Muscle layer of duodenum (tissue), 2 donors: Measurements from ENCODE around the gene MAP7.

Experiments
- H3K27ac ChIP-seq: one replicate; pipeline ENCODE4 v1.7.0; 2013; ENCODE audit warnings: mild to moderate bottlenecking, low read length
- H3K27me3 ChIP-seq: one replicate; pipeline ENCODE4 v1.7.0; 2013; ENCODE audit warnings: low read depth, mild to moderate bottlenecking, control low read depth, low read length
- H3K36me3 ChIP-seq, 2 donors: one replicate each; pipeline ENCODE4 v1.7.0; 2013; ENCODE audit warnings: low read length in 2 of 2, control low read depth in 1 of 2, mild to moderate bottlenecking in 1 of 2; ENCODE audit not compliant: insufficient read depth in 2 of 2, control insufficient read depth in 1 of 2
- H3K4me1 ChIP-seq, 2 donors: one replicate each; pipeline ENCODE4 v1.7.0; 2013; ENCODE audit warnings: low read length in 2 of 2, mild to moderate bottlenecking in 2 of 2, control low read depth in 1 of 2, moderate library complexity in 1 of 2; ENCODE audit not compliant: insufficient read depth in 2 of 2, control insufficient read depth in 1 of 2
- H3K4me3 ChIP-seq, 2 donors: one replicate each; pipeline ENCODE4 v1.7.0; 2013; ENCODE audit warnings: low read length in 2 of 2, low read depth in 1 of 2, mild to moderate bottlenecking in 1 of 2
- H3K9me3 ChIP-seq, 2 donors: one replicate each; pipeline ENCODE4 v1.7.0; 2013; ENCODE audit warnings: low read length in 2 of 2, control low read depth in 1 of 2, mild to moderate bottlenecking in 1 of 2; ENCODE audit not compliant: control insufficient read depth in 1 of 2
- donor health status: healthy.

Gene MAP7

GRCh38 chr6:136517582-136517981, 32.6 kb downstream of the MAP7 start:
- Histone ChIP-seq H3K4me1 (no peaks in the 10 kb centered on the region), H3K36me3 (no peaks in the 10 kb centered on the region), H3K27ac (no peak overlapping the region), H3K4me3 (no peak overlapping the region), H3K27me3 (no peaks in the 10 kb centered on the region), H3K9me3 (no peaks in the 10 kb centered on the region)

- H3K27ac ChIP-seq, result no peak overlapping the region
- no peaks in the 10 kb centered on the region for H3K4me1 ChIP-seq
- H3K9me3 ChIP-seq, result no peaks in the 10 kb centered on the region
Measured at GRCh38 chr6:136517002-136517401, 33.2 kb downstream of the MAP7 start.

GRCh38 chr6:136514591-136514990, 35.6 kb downstream of the MAP7 start:
- Histone ChIP-seq H3K9me3 (no peaks in the 10 kb centered on the region), H3K36me3 (no peaks in the 10 kb centered on the region), H3K4me3 (no peak overlapping the region), H3K4me1 (no peaks in the 10 kb centered on the region), H3K27me3 (no peaks in the 10 kb centered on the region), H3K27ac (no peak overlapping the region)

More at GRCh38 chr6:136517002-136517401, 33.2 kb downstream of the MAP7 start:
- Histone ChIP-seq H3K4me3 (no peak overlapping the region), H3K36me3 (no peaks in the 10 kb centered on the region), H3K27me3 (no peaks in the 10 kb centered on the region)

- H3K4me3 ChIP-seq, result no peak overlapping the region
- H3K27ac ChIP-seq, result no peak overlapping the region
Measured at GRCh38 chr6:136511926-136512325, 38.3 kb downstream of the MAP7 start.

GRCh38 chr6:136511397-136511796, 38.8 kb downstream of the MAP7 start:
- H3K4me3 ChIP-seq, result no peak overlapping the region

More at GRCh38 chr6:136511926-136512325, 38.3 kb downstream of the MAP7 start:
- Histone ChIP-seq H3K36me3 (no peaks in the 10 kb centered on the region), H3K27me3 (no peaks in the 10 kb centered on the region), H3K9me3 (no peaks in the 10 kb centered on the region), H3K4me1 (no peaks in the 10 kb centered on the region)

GRCh38 chr6:136510782-136511181, 39.4 kb downstream of the MAP7 start:
- no peaks in the 10 kb centered on the region for H3K4me1 ChIP-seq

More at GRCh38 chr6:136511397-136511796, 38.8 kb downstream of the MAP7 start:
- Histone ChIP-seq H3K4me1 (no peaks in the 10 kb centered on the region), H3K36me3 (no peaks in the 10 kb centered on the region), H3K9me3 (no peaks in the 10 kb centered on the region), H3K27ac (no peak overlapping the region), H3K27me3 (no peaks in the 10 kb centered on the region)

GRCh38 chr6:136510299-136510698, 39.9 kb downstream of the MAP7 start:
- Histone ChIP-seq H3K27me3 (no peaks in the 10 kb centered on the region), H3K4me3 (no peak overlapping the region), H3K36me3 (no peaks in the 10 kb centered on the region), H3K27ac (no peak overlapping the region), H3K9me3 (no peaks in the 10 kb centered on the region), H3K4me1 (no peaks in the 10 kb centered on the region)

More at GRCh38 chr6:136510782-136511181, 39.4 kb downstream of the MAP7 start:
- Histone ChIP-seq H3K9me3 (no peaks in the 10 kb centered on the region), H3K27ac (no peak overlapping the region), H3K4me3 (no peak overlapping the region), H3K36me3 (no peaks in the 10 kb centered on the region), H3K27me3 (no peaks in the 10 kb centered on the region)

- no peaks in the 10 kb centered on the region for H3K9me3 ChIP-seq
- H3K4me1 ChIP-seq, result no peaks in the 10 kb centered on the region
- H3K36me3 ChIP-seq, result no peaks in the 10 kb centered on the region
- no peak overlapping the region for H3K27ac ChIP-seq
- no peak overlapping the region for H3K4me3 ChIP-seq
- H3K27me3 ChIP-seq, result no peaks in the 10 kb centered on the region
Measured at GRCh38 chr6:136508725-136509392, 41.4 kb downstream of the MAP7 start.

GRCh38 chr6:136506124-136506799, 44.0 kb downstream of the MAP7 start:
- H3K27ac ChIP-seq, result no peak overlapping the region
- no peaks in the 10 kb centered on the region for H3K4me1 ChIP-seq
- H3K36me3 ChIP-seq, result no peaks in the 10 kb centered on the region
- no peak overlapping the region for H3K4me3 ChIP-seq
- H3K27me3 ChIP-seq, result no peaks in the 10 kb centered on the region
- H3K9me3 ChIP-seq, result no peaks in the 10 kb centered on the region

- Histone ChIP-seq H3K4me1 (no peaks in the 10 kb centered on the region), H3K27me3 (no peaks in the 10 kb centered on the region), H3K36me3 (no peaks in the 10 kb centered on the region), H3K4me3 (no peak overlapping the region), H3K9me3 (no peaks in the 10 kb centered on the region), H3K27ac (no peak overlapping the region)
Measured at GRCh38 chr6:136503303-136504029, 46.8 kb downstream of the MAP7 start.

GRCh38 chr6:136502786-136503185, 47.4 kb downstream of the MAP7 start:
- Histone ChIP-seq H3K36me3 (no peaks in the 10 kb centered on the region), H3K4me3 (no peak overlapping the region), H3K9me3 (no peaks in the 10 kb centered on the region), H3K27ac (no peak overlapping the region), H3K27me3 (no peaks in the 10 kb centered on the region), H3K4me1 (no peaks in the 10 kb centered on the region)
